ENCODE data around the gene SIGLEC11.
"Not testable (repeated sequence)": the region's sequence is repeated elsewhere in the genome, so short reads cannot be mapped to it uniquely, and the experiment has no call there.

Gene SIGLEC11

GRCh38 chr19:49971991-49972411, 11.0 kb upstream of the SIGLEC11 start:
- Mint-ChIP-seq H3K9me3 (no peaks in the 10 kb centered on the region), H3K36me3 (ENCODE audit: low read depth) (no peaks in the 10 kb centered on the region), H3K4me1 (no peaks in the 10 kb centered on the region), H3K27ac (no peak overlapping the region), H3K27me3 (peaks cover 8% of the 10 kb centered on the region), H3K4me3 (no peak overlapping the region)
- ATAC-seq (no peak), DNase-seq (no peak)

GRCh38 chr19:49969355-49969754, 8.4 kb upstream of the SIGLEC11 start:
- H3K27ac Mint-ChIP-seq; DNase-seq; H3K4me3 Mint-ChIP-seq; H3K4me1 Mint-ChIP-seq; ATAC-seq; H3K9me3 Mint-ChIP-seq; H3K27me3 Mint-ChIP-seq; H3K36me3 Mint-ChIP-seq (ENCODE audit: low read depth): not testable (repeated sequence)

- no peak for ATAC-seq
- no peak overlapping the region for H3K4me3 Mint-ChIP-seq
- H3K27me3 Mint-ChIP-seq, result peaks cover 10% of the 10 kb centered on the region
- H3K27ac Mint-ChIP-seq, result no peak overlapping the region
- H3K9me3 Mint-ChIP-seq, result peaks cover 2% of the 10 kb centered on the region
- no peak for DNase-seq
- H3K4me1 Mint-ChIP-seq, result no peaks in the 10 kb centered on the region
- H3K36me3 Mint-ChIP-seq (ENCODE audit: low read depth), result no peaks in the 10 kb centered on the region
Measured at GRCh38 chr19:49968279-49968922, 7.4 kb upstream of the SIGLEC11 start.

- H3K4me3 Mint-ChIP-seq; DNase-seq; H3K27ac Mint-ChIP-seq; H3K4me1 Mint-ChIP-seq; H3K27me3 Mint-ChIP-seq; H3K36me3 Mint-ChIP-seq (ENCODE audit: low read depth); ATAC-seq; H3K9me3 Mint-ChIP-seq: not testable (repeated sequence)
Measured at GRCh38 chr19:49959892-49960291, 1.1 kb downstream of the SIGLEC11 start.

GRCh38 chr19:49958596-49958995, 2.4 kb downstream of the SIGLEC11 start:
- H3K36me3 Mint-ChIP-seq (ENCODE audit: low read depth); H3K27me3 Mint-ChIP-seq; H3K4me1 Mint-ChIP-seq; ATAC-seq; H3K27ac Mint-ChIP-seq; DNase-seq; H3K9me3 Mint-ChIP-seq; H3K4me3 Mint-ChIP-seq: not testable (repeated sequence)

- H3K4me1 Mint-ChIP-seq; H3K4me3 Mint-ChIP-seq; H3K36me3 Mint-ChIP-seq (ENCODE audit: low read depth); H3K27me3 Mint-ChIP-seq; H3K9me3 Mint-ChIP-seq; H3K27ac Mint-ChIP-seq; DNase-seq; ATAC-seq: not testable (repeated sequence)
Measured at GRCh38 chr19:49958144-49958543, 2.8 kb downstream of the SIGLEC11 start.

- H3K27me3 Mint-ChIP-seq, result peaks cover 4% of the 10 kb centered on the region
- no peak for ATAC-seq
- no peak for DNase-seq
- no peak overlapping the region for H3K4me3 Mint-ChIP-seq
- no peaks in the 10 kb centered on the region for H3K9me3 Mint-ChIP-seq
- H3K27ac Mint-ChIP-seq, result no peak overlapping the region
- no peaks in the 10 kb centered on the region for H3K36me3 Mint-ChIP-seq (ENCODE audit: low read depth)
- H3K4me1 Mint-ChIP-seq, result peaks cover 1% of the 10 kb centered on the region
Measured at GRCh38 chr19:49957262-49957915, 3.6 kb downstream of the SIGLEC11 start.

- Mint-ChIP-seq H3K4me1 (peaks cover 1% of the 10 kb centered on the region), H3K27me3 (peaks cover 4% of the 10 kb centered on the region), H3K27ac (no peak overlapping the region), H3K36me3 (ENCODE audit: low read depth) (no peaks in the 10 kb centered on the region), H3K4me3 (no peak overlapping the region), H3K9me3 (no peaks in the 10 kb centered on the region)
- ATAC-seq (no peak), DNase-seq (no peak)
Measured at GRCh38 chr19:49956115-49956495, 4.9 kb downstream of the SIGLEC11 start.

GRCh38 chr19:49954933-49955332, 6.0 kb downstream of the SIGLEC11 start:
- peaks cover 1% of the 10 kb centered on the region for H3K4me1 Mint-ChIP-seq
- ATAC-seq, result no peak
- peaks cover 2% of the 10 kb centered on the region for H3K27me3 Mint-ChIP-seq
- H3K4me3 Mint-ChIP-seq, result no peak overlapping the region
- no peaks in the 10 kb centered on the region for H3K36me3 Mint-ChIP-seq (ENCODE audit: low read depth)
- no peaks in the 10 kb centered on the region for H3K9me3 Mint-ChIP-seq
- DNase-seq, result no peak
- H3K27ac Mint-ChIP-seq, result no peak overlapping the region

GRCh38 chr19:49954092-49954829, 6.7 kb downstream of the SIGLEC11 start:
- DNase-seq (no peak), ATAC-seq (no peak)
- Mint-ChIP-seq H3K27ac (no peak overlapping the region), H3K4me3 (no peak overlapping the region), H3K27me3 (peaks cover 2% of the 10 kb centered on the region), H3K9me3 (no peaks in the 10 kb centered on the region), H3K36me3 (ENCODE audit: low read depth) (no peaks in the 10 kb centered on the region), H3K4me1 (peaks cover 1% of the 10 kb centered on the region)

GRCh38 chr19:49953416-49953815, 7.6 kb downstream of the SIGLEC11 start:
- Mint-ChIP-seq H3K4me3 (no peak overlapping the region), H3K36me3 (ENCODE audit: low read depth) (no peaks in the 10 kb centered on the region), H3K9me3 (no peaks in the 10 kb centered on the region), H3K27me3 (peaks cover 2% of the 10 kb centered on the region), H3K27ac (no peak overlapping the region), H3K4me1 (peaks cover 1% of the 10 kb centered on the region)
- DNase-seq, result no peak
- no peak for ATAC-seq

GRCh38 chr19:49952906-49953305, 8.1 kb downstream of the SIGLEC11 start:
- Mint-ChIP-seq H3K27me3 (peaks cover 1% of the 10 kb centered on the region), H3K4me1 (peaks cover 1% of the 10 kb centered on the region), H3K9me3 (no peaks in the 10 kb centered on the region), H3K4me3 (no peak overlapping the region), H3K27ac (no peak overlapping the region), H3K36me3 (ENCODE audit: low read depth) (no peaks in the 10 kb centered on the region)
- DNase-seq (no peak), ATAC-seq (no peak)

- Mint-ChIP-seq H3K4me3 (no peak overlapping the region), H3K27ac (no peak overlapping the region), H3K4me1 (peaks cover 1% of the 10 kb centered on the region), H3K36me3 (ENCODE audit: low read depth) (no peaks in the 10 kb centered on the region), H3K27me3 (peaks cover 2% of the 10 kb centered on the region), H3K9me3 (no peaks in the 10 kb centered on the region)
- no peak for ATAC-seq
- no peak for DNase-seq
Measured at GRCh38 chr19:49952479-49952836, 8.5 kb downstream of the SIGLEC11 start.

- no peak overlapping the region for H3K4me3 Mint-ChIP-seq
- no peak for ATAC-seq
- no peak for DNase-seq
- peaks cover 1% of the 10 kb centered on the region for H3K4me1 Mint-ChIP-seq
- H3K27me3 Mint-ChIP-seq, result peaks cover 2% of the 10 kb centered on the region
- H3K36me3 Mint-ChIP-seq (ENCODE audit: low read depth), result no peaks in the 10 kb centered on the region
- no peak overlapping the region for H3K27ac Mint-ChIP-seq
- H3K9me3 Mint-ChIP-seq, result no peaks in the 10 kb centered on the region
Measured at GRCh38 chr19:49951806-49952478, 9.0 kb downstream of the SIGLEC11 start.
